Mucosa of descending colon (tissue), 3 donors: Measurements from ENCODE around the gene PCBP2. TPM values are rescaled to one million over a fixed set of nuclear protein-coding genes. Genes with fewer than 3 reads are reported as not detected.

Experiments
- ATAC-seq: fragments of 200-7000 bp; cut with Tn5 transposase; one replicate; pipeline ENCODE4 v1.9.1; 2020; ENCODE audit warnings: mild to moderate bottlenecking, moderate library complexity
- DNase-seq, 3 donors: peaks; one replicate each; pipeline ENCODE4 v3.0.0-alpha.2; 2020
- H3K36me3 ChIP-seq: fragments of 200-600 bp; one replicate; pipeline ENCODE4 v1.8.0; 2021; ENCODE audit warnings: low read depth, mild to moderate bottlenecking
- H3K4me1 ChIP-seq: fragments of 200-600 bp; one replicate; pipeline ENCODE4 v1.8.0; 2021; ENCODE audit warnings: low read depth, mild to moderate bottlenecking
- H3K4me3 ChIP-seq: fragments of 200-600 bp; one replicate; pipeline ENCODE4 v1.8.0; 2021; ENCODE audit warnings: mild to moderate bottlenecking
- H3K9me3 ChIP-seq: fragments of 200-600 bp; one replicate; pipeline ENCODE4 v1.8.0; 2021; ENCODE audit warnings: mild to moderate bottlenecking
- intact Hi-C, 2 donors: fragments of 100-400 bp; cut with DNase I in 1 of 2; cut with micrococcal nuclease in 1 of 2; formaldehyde crosslinking; loops; one replicate each; pipeline versions ENCODE4 v1.11.0 to v1.11.1; 2022; cut with DNase I, micrococcal nuclease
- total RNA-seq, 3 donors: library from RNA; stranded (reverse); fragmentation: NEBNext Ultra II Directional in 2 of 3; extraction: Animal tissue kit (Norgen Biotek cat#: 25700) in 2 of 3; gene quantifications; one replicate each; pipeline versions ENCODE4 v1.2.1 to v1.2.4, GENCODE V29; 2021 to 2023
- TF ChIP-seq, protein P1 (sequence below): fragments of 200-600 bp; IDR thresholded peaks from one replicate; pipeline ENCODE4 v1.8.0; 2022; ENCODE audit warnings: antibody characterized with exemption, mild to moderate bottlenecking
- donor health status: DM: no; HTN: no; CAD: no; lungs with moderate emphysema.
- donor health status: DM: no; HTN: no; CAD: no.
- donor health status: DM: no; HTN: yes; CAD: no.

PCBP2 gene
- total RNA-seq, 3 donors from 2014 or later: 584 to 701 (median 615) TPM

DNA sequence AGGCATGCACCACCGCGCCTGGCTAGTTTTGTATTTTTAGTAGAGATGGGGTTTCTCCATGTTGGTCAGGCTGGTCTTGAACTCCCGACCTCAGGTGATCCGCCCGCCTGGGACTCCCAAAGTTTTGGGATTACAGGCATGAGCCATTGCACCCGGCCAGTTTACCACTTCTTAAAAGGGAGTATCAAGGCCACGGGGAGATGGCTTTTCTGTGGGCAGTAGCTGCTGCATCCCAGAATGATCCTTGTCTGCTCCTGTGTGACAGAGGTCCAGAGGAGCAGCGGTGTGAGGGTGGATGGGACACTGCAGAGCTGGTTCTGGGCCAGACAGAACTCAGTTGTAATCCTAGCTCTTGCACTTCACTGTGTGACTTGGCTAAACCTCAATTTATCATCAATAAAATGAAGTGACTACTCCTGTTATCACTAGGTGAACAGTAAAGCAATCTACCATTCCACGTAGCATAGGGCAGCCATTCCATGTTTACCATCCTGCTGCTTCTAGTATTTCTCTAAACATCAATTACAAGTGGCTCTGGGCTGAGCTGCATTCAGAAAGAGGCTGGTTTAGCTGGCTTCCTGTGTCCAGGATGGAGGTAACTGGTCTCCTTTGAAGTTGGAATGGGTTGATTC is 58.4 kb downstream of the PCBP2 start:
- Histone ChIP-seq H3K9me3 (no peaks in the 10 kb centered on the region), H3K36me3 (no peaks in the 10 kb centered on the region), H3K4me1 (peaks cover 3% of the 10 kb centered on the region), H3K4me3 (no peak overlapping the region)
- ATAC-seq (no peak), DNase-seq (no peak)
- intact Hi-C loops: no loop called here
- TF ChIP-seq, protein P1, sequence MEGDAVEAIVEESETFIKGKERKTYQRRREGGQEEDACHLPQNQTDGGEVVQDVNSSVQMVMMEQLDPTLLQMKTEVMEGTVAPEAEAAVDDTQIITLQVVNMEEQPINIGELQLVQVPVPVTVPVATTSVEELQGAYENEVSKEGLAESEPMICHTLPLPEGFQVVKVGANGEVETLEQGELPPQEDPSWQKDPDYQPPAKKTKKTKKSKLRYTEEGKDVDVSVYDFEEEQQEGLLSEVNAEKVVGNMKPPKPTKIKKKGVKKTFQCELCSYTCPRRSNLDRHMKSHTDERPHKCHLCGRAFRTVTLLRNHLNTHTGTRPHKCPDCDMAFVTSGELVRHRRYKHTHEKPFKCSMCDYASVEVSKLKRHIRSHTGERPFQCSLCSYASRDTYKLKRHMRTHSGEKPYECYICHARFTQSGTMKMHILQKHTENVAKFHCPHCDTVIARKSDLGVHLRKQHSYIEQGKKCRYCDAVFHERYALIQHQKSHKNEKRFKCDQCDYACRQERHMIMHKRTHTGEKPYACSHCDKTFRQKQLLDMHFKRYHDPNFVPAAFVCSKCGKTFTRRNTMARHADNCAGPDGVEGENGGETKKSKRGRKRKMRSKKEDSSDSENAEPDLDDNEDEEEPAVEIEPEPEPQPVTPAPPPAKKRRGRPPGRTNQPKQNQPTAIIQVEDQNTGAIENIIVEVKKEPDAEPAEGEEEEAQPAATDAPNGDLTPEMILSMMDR: no peak

DNA sequence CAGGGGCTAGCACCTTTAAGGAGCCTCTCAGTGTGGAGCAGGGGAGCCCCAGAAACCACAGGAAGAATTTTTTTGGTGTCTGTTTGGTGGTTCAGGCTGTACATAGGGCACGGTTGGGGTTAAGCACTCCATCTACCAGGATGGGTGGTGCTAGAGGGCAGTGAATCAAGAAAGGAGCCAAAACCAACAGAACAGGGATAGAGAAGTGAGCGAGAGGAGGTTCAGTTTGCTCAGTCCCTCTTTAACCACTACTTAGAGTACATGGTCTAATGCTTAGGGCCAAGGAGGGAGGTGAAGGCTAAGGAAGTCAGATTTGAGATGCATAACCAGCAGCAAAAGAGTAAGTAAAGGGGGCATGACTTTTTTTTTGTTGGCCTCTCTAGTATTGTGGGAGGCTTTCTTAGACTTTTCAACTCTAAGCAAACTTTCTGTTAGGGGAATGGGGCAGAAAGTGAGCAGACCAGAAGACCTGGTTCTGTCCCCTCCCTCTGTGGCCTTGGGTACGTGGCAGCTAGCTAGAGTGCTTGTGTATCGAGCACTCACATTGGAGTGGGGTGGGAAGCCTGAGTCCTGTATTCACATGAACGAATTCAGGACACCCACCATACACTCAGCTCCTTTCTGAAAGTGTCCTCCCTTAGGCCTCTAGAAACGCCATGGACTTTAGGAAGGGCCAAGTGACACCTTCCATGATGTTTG is 62.0 kb downstream of the PCBP2 start:
- no peak for DNase-seq
- intact Hi-C loops: no loop called here
- Histone ChIP-seq H3K9me3 (no peaks in the 10 kb centered on the region), H3K4me3 (no peak overlapping the region), H3K36me3 (no peaks in the 10 kb centered on the region), H3K4me1 (peaks cover under 1% of the 10 kb centered on the region)
- TF ChIP-seq, protein P1: no peak
- no peak for ATAC-seq

DNA sequence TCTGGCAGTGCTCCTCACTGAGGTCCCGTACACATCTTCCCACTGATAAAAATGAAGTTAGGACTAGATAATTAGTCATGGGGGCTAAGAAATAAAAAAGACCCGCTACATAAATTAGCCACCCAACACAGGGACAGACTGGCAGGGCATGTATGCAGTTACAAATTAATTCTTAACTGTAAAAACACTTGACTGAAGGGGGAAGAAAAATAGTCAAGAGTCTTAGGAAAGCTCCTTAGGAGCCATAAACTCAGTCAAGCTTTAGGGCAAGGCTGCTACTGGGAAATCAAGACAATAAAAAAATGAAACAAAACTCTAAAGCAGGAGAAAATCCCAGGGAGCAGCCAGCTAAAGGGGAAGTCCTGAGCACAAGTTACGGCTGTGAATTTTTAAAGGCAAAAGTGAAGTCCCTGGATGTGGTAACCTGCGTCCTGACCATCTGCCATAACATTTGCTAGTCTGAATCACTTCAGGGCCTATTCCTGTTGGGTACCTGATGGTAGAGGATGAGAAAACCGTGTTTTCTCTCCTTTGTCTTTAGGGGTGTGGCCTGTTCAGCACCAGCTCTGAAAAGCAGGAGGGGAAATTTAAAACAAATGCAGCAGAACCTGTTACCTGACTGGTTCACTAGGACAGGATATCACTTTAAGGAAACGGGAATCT is 62.9 kb downstream of the PCBP2 start:
- Histone ChIP-seq H3K4me3 (no peak overlapping the region), H3K9me3 (no peaks in the 10 kb centered on the region), H3K36me3 (no peaks in the 10 kb centered on the region), H3K4me1 (no peaks in the 10 kb centered on the region)
- DNase-seq (no peak), ATAC-seq (no peak)
- intact Hi-C loops: no loop called here
- TF ChIP-seq, protein P1: no peak

DNA sequence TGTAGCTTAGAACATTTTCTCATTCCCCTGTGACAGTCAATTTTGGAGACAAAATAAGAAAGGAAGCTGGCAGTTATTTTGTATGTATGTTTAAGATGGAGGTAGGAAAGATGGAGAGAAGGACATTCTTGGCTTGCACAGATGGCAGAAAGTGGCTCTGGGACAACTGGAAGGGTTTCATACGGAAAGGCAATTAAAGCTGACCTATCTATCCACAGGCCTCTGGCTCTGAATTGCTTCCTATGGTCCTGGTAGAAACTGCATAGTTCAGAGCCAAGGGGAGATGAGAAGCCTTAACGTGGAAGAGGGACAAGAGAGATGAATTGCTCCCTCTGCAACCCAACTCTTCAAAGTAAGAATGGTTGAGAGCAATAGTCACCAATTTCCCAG is 63.4 kb downstream of the PCBP2 start:
- Histone ChIP-seq H3K4me1 (no peaks in the 10 kb centered on the region), H3K4me3 (no peak overlapping the region), H3K9me3 (no peaks in the 10 kb centered on the region), H3K36me3 (no peaks in the 10 kb centered on the region)
- no peak for DNase-seq
- TF ChIP-seq, protein P1: no peak
- no peak for ATAC-seq
- intact Hi-C loops: no loop called here

DNA sequence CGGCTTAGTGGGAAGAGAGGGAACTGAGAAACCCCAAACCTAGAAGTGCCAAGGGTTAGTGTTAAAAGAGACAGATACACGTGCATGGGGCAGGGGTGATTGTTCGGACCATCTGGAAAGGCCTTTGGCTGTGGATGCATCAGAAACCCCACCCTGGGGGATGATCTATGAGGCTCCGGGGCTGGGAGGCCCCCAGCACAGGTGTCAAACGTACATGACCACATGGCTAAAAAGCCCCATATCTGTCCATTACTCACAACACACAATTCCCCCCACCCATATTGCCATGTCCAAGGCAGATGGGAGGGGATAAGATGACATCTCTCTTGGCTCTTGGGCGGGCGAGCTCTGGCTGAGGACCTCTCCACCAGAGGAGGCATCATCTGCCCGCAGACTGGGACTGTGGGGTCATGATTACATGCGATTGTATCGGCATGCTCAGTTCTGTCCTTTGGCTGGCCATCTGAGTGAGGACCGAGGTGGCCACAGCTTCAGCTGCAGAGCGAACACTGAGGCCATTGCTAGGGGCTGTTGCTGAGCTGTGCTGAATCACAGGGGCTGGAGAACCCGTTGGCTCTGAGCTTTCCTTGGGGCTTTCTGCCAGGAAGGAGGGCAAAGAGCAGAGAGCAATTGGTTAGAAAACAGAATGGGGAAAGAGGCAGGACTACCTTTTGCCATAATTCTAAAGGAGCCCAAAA is 65.0 kb downstream of the PCBP2 start:
- no peaks in the 10 kb centered on the region for H3K9me3 ChIP-seq
- DNase-seq: no peak
- no peak for ATAC-seq
- TF ChIP-seq, protein P1: no peak
- intact Hi-C loops: no loop called here
- H3K4me1 ChIP-seq: no peaks in the 10 kb centered on the region
- H3K36me3 ChIP-seq: no peaks in the 10 kb centered on the region
- H3K4me3 ChIP-seq: no peak overlapping the region
